Stimulated activated effector memory CD8-positive, alpha-beta T cell treated with anti-CD3 and anti-CD28 coated beads, Interleukin-12 subunit alpha, Interleukin-12 subunit beta, amount 100 ng/mL, for 72 hours (primary cell): ENCODE measurements around the gene ABL2.
A peak's percentile ranks its signal among the peaks of the same experiment; 100 is the strongest.

Experiments
- ATAC-seq: fragments of 150-1000 bp; cut with Tn5 transposase; 2 replicates; pipeline ENCODE4 v1.10.0; 2021
- DNase-seq, 2 donors: peaks; one replicate each; pipeline ENCODE4 v3.0.0; 2021 to 2022; ENCODE audit warnings: low spot score in 2 of 2
- H3K27ac Mint-ChIP-seq: one replicate; pipeline ENCODE4 v1.8.0; 2022; ENCODE audit warnings: mild to moderate bottlenecking, mixed read lengths
- H3K36me3 Mint-ChIP-seq: one replicate; pipeline ENCODE4 v1.8.0; 2022; ENCODE audit warnings: mild to moderate bottlenecking, mixed read lengths
- H3K4me1 Mint-ChIP-seq: one replicate; pipeline ENCODE4 v1.8.0; 2022; ENCODE audit warnings: mixed read lengths
- H3K4me3 Mint-ChIP-seq: one replicate; pipeline ENCODE4 v1.8.0; 2022; ENCODE audit warnings: mild to moderate bottlenecking, mixed read lengths
- H3K9me3 Mint-ChIP-seq: one replicate; pipeline ENCODE4 v1.8.0; 2022; ENCODE audit warnings: mixed read lengths

The ABL2 gene

DNA sequence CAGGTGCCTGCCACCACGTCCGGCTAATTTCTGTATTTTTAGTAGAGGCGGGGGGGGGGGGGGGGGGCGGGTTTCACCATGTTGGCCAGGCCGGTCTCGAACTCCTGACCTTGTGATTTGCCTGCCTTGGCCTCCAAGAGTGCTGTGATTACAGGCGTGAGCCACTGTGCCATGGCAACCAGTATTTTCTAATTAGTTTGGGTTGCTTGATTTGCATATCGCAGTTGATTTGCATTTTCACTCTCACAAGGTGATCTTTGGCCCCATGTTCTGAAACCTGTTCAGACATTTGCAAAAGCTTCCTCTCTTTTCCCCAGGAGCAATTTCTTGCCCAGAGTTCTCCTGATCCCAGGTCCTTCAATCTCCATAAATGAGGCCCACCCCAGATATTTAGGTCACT is 145.9 kb downstream of the ABL2 start:
- no peaks in the 10 kb centered on the region for H3K9me3 Mint-ChIP-seq
- H3K4me3 Mint-ChIP-seq: peak overlapping the region; percentile 90
- H3K36me3 Mint-ChIP-seq: peaks cover 45% of the 10 kb centered on the region
- DNase-seq (no peak), ATAC-seq (no peak)
- H3K27ac Mint-ChIP-seq: peak overlapping the region; percentile 93
- H3K4me1 Mint-ChIP-seq: peaks cover 16% of the 10 kb centered on the region

DNA sequence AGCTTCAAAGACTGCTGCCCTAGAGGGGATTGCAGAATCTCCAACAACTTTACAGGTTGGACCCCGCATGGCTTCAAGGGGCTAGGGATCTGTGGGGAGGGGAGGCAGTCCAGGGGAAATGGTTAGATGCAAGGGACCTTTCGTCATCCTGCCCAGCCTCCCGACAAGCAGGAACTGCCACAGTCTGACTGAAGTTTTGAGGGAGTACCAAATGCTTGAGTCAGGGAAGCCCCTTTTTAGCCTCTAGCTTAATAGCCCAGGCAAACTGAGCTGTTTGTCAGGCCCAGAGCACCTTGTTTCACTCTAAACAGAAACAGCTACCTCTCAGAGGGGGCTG is 146.5 kb downstream of the ABL2 start:
- Mint-ChIP-seq H3K9me3 (no peaks in the 10 kb centered on the region), H3K4me3 (peak overlapping the region; percentile 90), H3K27ac (peak overlapping the region; percentile 93), H3K4me1 (peaks cover 16% of the 10 kb centered on the region), H3K36me3 (peaks cover 41% of the 10 kb centered on the region)
- peak; percentile 3 for ATAC-seq
- no peak for DNase-seq

DNA sequence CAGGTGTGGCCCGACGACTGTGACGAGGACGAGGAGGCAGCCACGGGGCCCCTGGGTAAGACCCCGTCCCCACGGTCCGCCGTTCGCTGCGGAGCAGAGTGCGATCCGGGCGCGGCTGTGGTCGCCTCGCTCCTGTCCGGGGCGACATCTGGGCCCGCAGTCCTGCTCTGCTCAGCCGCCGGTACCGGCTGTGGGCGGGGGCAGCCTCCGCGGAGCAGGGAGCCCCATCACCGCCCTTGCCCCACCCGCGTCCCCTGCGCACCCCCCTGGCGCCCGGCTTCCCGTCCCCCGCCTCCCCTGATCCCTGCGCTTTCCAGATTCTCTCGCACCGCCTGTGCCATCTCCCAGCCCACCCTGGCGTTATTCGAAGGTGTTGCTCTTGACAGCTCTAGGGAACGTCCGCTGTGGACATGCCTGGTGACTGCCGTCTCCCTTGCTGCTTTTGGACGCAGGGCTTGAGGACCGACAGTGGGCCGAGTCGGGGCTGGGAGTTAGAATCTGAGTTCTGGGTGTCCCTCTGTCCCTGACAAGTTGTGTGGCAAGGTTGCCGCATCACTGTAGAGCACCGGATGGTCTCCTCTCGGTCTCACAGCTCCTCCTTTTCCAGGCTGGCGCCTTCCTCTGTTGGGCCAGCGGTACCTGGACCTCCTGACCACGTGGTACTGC is 147.0 kb downstream of the ABL2 start:
- H3K36me3 Mint-ChIP-seq: peaks cover 41% of the 10 kb centered on the region
- ATAC-seq (peak; percentile 53), DNase-seq (peak; percentile 21 to 75)
- no peaks in the 10 kb centered on the region for H3K9me3 Mint-ChIP-seq
- peak overlapping the region; percentile 93 for H3K27ac Mint-ChIP-seq
- peak overlapping the region; percentile 90 for H3K4me3 Mint-ChIP-seq
- H3K4me1 Mint-ChIP-seq: peaks cover 16% of the 10 kb centered on the region

DNA sequence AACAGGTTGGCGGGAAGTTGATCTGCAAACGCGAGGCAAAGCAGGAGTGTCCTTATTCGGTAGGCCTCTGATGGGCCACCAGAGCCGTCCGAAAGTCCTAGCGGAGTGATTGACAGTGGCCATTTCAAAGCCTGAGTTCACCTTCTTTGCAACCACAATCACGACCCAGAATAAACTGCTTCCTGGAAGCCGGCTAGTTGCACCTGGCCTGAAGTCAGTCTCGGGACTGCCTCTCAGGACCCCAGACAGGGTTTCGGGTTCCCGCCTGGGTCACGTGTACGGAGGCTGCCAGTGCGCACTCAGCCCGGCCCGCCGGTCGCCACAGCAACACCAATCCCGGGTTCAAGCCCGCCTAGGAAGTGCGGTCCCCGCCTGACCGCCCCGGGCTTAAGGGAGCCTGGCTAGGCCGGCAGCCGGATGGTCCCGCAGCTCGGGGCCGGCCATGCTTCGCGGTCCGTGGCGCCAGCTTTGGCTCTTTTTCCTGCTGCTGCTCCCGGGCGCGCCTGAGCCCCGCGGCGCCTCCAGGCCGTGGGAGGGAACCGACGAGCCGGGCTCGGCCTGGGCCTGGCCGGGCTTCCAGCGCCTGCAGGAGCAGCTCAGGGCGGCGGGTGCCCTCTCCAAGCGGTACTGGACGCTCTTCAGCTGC is 147.7 kb downstream of the ABL2 start, which contains the start of gene TOR3A:
Gene TOR3A (plus strand): TSS at position 384 of the 646 bp plus-strand sequence. CDS start 59 bp downstream, at position 443.
- Mint-ChIP-seq H3K4me1 (peaks cover 16% of the 10 kb centered on the region), H3K4me3 (peak within 1 kb of the TSS; percentile 90), H3K9me3 (no peaks in the 10 kb centered on the region)

DNA sequence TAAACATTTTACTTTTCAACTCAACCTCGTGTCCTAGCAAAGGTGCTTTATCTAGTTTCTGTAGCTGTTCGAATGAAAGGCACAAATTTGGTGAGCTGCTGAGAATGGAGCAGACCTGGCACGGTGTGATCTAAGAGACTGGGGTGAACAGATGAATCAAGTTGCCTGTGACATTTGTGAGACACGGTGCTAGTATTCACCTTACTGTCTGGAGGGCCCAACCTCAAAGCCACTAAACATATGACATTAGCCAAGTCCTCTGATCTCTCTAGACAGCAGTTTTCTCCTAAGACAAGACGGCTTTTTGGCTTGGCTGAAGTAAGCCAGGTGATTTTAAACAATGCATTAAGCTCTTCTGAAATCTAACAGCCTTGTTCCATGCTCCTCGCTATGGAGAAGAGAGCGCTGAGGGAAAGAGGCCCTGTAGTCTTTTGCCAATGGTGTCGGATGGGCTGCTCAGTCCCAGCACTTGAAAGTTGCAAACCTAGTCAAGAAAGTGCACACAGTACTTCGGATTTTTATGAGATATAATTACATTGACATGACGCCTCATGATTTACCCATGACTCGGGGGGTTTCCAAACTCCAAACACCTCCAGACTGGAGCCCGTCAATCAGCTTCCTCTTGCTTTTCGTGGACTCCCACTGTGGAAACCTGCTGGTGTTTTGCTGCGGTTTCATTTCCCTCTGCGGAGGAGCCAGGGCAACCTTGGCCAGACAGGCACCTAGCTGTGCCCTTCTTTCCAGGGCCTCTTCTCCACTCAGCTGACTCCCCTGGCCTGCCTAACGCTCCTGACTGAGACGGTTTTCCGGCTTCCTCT is 148.4 kb downstream of the ABL2 start:
- Mint-ChIP-seq H3K4me1 (peaks cover 16% of the 10 kb centered on the region), H3K36me3 (peaks cover 32% of the 10 kb centered on the region), H3K4me3 (peak overlapping the region; percentile 90), H3K9me3 (no peaks in the 10 kb centered on the region), H3K27ac (peak overlapping the region; percentile 93)
- peak; percentile 43 for ATAC-seq
- peak in 1 of 2 donors; percentile 9 for DNase-seq

More for the DNA sequence above, 147.7 kb downstream of the ABL2 start, which contains the start of gene TOR3A:
- DNase-seq: peak; percentile 64 to 92
- Mint-ChIP-seq H3K36me3 (peaks cover 40% of the 10 kb centered on the region), H3K27ac (peak within 1 kb of the TSS; percentile 93)
- peak; percentile 85 for ATAC-seq

DNA sequence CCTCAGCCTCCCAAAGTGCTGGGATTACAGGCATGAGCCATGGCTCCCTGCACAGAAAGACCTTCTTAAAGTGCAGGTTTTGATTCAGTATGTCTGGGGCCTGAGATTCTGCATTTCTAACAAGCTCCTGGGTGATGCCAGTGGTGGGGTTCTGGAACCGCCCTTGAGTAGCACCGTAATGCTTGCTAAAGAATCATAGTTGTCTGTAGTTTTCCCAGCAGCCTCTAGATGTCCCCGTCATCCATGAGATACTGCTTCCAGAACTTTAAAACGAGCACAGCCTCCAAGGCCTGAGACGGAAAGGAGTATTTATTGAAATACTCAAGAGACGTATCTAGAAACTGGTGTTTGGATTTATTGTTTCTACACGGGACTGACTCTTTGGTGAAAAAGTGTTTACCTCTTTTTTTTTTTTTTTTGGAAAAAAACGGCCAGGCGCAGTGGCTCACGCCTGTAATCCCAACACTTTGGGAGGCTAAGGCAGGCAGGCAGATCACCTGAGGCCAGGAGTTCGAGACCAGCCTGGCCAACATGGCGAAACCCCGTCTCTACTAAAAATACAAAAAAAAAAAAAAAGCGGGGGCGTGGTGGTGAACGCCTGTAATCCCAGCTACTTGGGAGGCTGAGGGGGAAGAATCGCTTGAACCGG is 150.2 kb downstream of the ABL2 start:
- Mint-ChIP-seq H3K27ac (no peak overlapping the region), H3K4me3 (no peak overlapping the region), H3K36me3 (peaks cover 25% of the 10 kb centered on the region), H3K9me3 (no peaks in the 10 kb centered on the region), H3K4me1 (peaks cover 16% of the 10 kb centered on the region)
- ATAC-seq (peak; percentile 33), DNase-seq (peak; percentile 9 to 64)

DNA sequence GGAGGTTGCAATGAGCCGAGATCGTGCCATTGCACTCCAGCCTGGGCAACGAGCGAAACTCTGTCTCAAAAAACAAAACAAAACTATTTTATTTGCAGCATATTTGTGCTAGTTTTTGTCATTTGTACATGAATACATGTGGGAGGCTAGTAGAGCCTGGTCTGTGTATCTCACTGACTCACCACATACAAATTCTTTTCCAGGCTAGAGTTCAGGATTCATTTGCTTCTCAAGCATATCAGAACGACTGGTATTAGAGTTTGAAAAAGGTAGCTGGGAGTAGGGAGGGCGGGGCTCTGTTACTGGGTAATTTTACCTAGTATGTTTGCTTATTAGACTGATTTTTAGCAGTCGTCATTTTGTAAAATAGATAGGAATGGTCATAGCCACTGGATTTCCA is 152.1 kb downstream of the ABL2 start:
- no peak overlapping the region for H3K4me3 Mint-ChIP-seq
- ATAC-seq (no peak), DNase-seq (no peak)
- no peaks in the 10 kb centered on the region for H3K9me3 Mint-ChIP-seq
- H3K27ac Mint-ChIP-seq: no peak overlapping the region
- H3K36me3 Mint-ChIP-seq: peaks cover 33% of the 10 kb centered on the region
- peaks cover 12% of the 10 kb centered on the region for H3K4me1 Mint-ChIP-seq

DNA sequence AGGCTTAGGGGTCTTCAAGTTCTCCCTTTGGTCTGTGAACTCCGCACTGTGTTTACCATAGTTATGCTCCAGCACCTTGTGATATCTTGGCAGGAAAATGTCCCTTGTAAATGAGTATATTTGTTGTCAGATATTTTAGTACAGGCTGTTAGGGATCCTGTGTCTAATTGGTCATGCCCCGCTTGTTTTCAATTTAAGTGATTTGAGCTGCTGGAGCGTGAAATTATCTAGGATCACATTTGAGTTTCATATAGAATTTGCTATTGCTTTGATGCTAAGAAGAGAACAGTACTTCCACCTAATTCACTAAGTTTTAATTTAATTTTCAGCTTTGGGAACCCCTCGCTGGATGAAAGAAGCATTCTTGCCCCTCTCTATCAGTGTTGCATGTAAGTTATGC is 163.0 kb downstream of the ABL2 start:
- H3K36me3 Mint-ChIP-seq: peaks cover 64% of the 10 kb centered on the region
- no peak overlapping the region for H3K4me3 Mint-ChIP-seq

DNA sequence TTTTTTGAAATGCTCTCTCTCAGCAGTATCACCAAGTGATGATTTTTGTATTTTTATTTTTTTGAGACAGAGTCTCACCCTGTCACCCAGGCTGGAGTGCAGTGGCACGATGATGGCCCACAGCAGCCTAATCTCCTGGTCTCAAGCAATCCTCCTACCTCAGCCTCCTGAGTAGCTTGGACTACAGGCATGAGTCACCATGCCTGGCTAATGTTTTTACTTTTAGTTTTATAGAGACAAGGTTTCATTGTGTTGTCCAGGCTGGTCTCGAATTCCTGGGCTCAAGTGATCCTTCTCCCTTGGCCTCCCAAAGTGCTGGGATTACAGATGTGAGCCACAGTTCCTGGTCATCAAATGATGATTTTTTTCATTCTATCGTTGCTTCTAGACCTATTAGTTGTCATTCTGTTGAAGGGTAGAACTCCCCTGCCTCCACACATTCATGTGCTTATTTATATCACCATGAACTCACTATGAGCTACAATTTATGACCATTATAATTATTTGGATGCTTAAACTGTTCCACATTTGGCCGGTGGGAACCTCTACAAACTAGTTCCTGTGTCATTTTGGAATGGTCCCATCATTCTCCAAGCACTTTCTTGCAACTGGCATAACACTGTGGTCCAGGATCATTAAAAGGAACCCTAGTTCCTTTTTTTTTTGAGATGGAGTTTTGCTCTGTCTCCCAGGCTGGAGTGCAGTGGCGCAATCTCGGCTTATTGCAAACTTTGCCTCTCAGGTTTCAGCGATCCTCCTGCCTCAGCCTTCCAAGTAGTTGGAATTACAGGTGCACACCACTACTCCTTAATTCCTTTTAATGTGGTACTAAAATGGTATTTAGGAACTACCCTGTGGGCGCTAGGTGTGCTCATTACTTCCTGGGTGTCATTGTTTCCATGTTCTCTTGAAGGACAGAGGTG is 167.9 kb downstream of the ABL2 start:
- no peak for ATAC-seq
- no peak overlapping the region for H3K4me3 Mint-ChIP-seq
- H3K9me3 Mint-ChIP-seq: no peaks in the 10 kb centered on the region
- no peaks in the 10 kb centered on the region for H3K4me1 Mint-ChIP-seq
- H3K36me3 Mint-ChIP-seq: peaks cover 46% of the 10 kb centered on the region
- DNase-seq: no peak
- no peak overlapping the region for H3K27ac Mint-ChIP-seq

More for the DNA sequence above, 163.0 kb downstream of the ABL2 start:
- Mint-ChIP-seq H3K9me3 (no peaks in the 10 kb centered on the region), H3K27ac (no peak overlapping the region), H3K4me1 (no peaks in the 10 kb centered on the region)
- DNase-seq (no peak), ATAC-seq (no peak)

DNA sequence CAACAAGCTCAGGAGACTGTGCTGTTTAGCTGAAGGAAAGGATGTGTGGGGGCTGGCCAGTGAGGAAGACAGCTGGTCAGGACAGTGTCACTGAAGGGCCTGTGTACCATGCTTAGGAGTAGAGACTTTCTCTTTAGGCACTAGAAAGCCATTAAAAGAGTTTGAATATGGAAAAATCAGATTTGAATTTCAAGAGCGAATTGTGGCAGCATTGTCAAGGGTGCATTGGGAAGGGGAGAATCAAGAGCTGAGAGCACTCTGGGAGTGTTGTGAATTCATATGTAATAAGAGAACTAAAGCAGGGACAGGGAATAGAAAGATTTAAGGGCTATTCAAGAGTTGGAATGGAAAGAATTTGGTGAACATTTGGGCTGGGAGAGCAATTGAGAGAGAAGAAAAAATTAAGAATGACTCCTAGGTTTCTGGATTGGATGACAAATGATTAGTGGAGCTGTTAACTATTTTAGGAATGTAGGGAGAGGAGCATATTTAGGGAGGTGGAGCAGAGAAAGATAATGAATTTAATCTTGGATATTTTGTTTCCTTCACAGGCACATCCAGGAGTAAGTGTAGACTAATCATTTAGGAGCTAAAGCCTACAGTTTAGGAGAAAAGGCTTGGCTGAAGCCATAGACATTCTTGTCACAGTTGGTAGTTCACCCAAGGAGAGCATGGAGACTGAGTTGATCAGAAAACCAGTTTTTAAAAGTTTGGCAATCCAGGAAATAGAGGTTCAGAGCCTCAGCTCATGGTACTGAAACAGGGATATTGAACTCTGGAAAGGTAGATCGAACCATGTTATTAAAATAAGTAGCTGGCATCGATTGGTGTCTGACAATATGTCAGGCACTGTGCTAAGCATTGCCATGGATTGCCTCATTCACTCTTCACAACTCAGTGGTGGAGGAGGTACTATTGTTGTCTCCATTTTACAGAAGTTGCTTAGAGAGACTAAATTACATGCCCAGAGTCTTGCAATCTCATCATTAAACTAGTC is 170.7 kb downstream of the ABL2 start:
- H3K36me3 Mint-ChIP-seq: peaks cover 32% of the 10 kb centered on the region
- DNase-seq (no peak), ATAC-seq (no peak)
- no peak overlapping the region for H3K27ac Mint-ChIP-seq
- no peaks in the 10 kb centered on the region for H3K9me3 Mint-ChIP-seq
- no peak overlapping the region for H3K4me3 Mint-ChIP-seq
- no peaks in the 10 kb centered on the region for H3K4me1 Mint-ChIP-seq

DNA sequence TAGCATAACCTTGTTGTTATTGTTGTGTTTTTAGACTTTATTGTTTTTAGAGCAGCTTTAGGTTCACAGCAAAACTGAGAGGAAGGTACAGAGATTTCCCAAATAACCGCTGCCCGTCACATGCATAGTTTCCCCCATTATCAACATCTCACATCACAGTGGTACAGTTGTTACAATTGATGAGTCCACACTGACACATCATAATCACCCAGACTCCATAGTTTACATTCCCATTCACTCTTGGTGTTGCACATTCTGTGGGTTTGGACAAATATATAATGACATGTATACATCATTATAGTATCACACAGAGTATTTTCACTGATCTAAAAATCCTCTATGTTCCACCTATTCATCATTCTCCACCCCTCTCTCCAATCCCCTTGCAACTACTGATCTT is 173.5 kb downstream of the ABL2 start:
- no peak for DNase-seq
- Mint-ChIP-seq H3K4me3 (no peak overlapping the region), H3K27ac (no peak overlapping the region), H3K36me3 (peaks cover 13% of the 10 kb centered on the region), H3K9me3 (no peaks in the 10 kb centered on the region), H3K4me1 (no peaks in the 10 kb centered on the region)
- no peak for ATAC-seq

DNA sequence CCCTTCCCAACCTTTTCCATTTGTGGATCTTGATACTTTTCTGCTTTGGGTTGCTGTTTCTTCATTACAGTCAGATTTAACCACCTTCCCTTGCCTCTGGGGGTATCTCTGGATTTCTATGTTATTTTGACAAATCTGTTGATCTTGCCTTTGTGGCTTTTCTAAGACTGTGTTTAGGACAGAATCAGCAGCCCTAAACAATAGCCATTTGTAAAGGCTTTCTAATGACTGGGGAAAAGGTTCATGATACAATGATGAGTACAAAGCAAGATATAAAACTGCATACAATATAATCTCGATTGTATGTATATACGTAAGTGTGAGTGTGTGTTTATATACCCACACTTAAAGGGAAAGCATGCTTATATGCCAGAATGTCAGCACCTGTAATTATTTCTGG is 176.0 kb downstream of the ABL2 start:
- H3K9me3 Mint-ChIP-seq: no peaks in the 10 kb centered on the region
- ATAC-seq (no peak), DNase-seq (no peak)
- H3K36me3 Mint-ChIP-seq: peaks cover 13% of the 10 kb centered on the region
- H3K4me3 Mint-ChIP-seq: no peak overlapping the region
- H3K4me1 Mint-ChIP-seq: peaks cover under 1% of the 10 kb centered on the region
- no peak overlapping the region for H3K27ac Mint-ChIP-seq

DNA sequence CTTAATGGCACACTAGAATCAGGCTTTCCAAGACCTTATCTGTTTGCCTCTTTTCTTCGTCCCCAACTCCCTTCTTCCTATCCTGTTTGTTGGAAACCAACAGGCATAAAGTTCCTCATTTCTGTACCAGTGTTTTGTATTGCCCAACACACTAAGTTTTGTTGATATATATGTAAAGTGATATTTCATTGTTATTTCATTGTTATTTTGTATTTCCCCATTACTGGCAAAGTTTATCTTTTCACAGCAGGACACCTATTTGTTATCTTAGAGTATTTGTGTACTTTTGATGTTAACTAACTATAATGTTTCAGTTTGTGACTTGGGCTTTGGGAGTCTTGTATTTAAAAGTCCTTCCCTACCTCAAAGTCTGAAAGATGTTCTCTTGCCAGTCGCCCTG is 176.7 kb downstream of the ABL2 start:
- peaks cover 13% of the 10 kb centered on the region for H3K36me3 Mint-ChIP-seq
- H3K27ac Mint-ChIP-seq: no peak overlapping the region
- no peak for ATAC-seq
- H3K4me3 Mint-ChIP-seq: no peak overlapping the region
- H3K9me3 Mint-ChIP-seq: no peaks in the 10 kb centered on the region
- H3K4me1 Mint-ChIP-seq: peaks cover 5% of the 10 kb centered on the region
- no peak for DNase-seq
